ENCODE measurements around the gene LGALS8.
"Not testable (repeated sequence)": the region's sequence is repeated elsewhere in the genome, so short reads cannot be mapped to it uniquely, and the experiment has no call there.

The LGALS8 gene

GRCh38 chr1:236543065-236543669 lies 19.4 kb downstream of the LGALS8 start:
- DNase-seq = no peak

DNA sequence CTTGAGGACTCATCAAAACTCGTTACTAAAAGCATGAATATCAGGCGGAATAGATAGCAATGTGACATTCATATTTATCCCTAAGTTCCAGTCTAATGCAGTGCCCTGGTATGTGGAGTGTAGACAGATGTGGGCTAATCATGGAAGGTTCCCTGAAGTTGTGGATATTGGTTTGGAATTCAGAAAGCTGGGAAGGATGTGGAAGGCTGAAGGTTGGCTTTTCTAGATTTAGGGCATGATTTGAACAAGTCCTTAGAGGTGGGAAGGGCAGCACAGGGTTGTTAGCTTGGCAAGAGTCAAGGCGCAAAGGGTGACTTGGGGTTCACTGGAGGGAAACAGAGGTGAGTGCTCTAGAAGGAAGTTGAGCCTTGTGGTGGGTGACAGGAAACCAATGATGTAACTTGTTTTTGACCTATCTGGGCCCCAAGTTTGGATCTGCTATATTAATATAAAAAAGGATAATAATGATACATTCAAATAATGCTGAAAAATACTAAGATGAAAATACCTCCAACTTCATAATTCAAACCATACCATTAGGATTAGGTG lies 21.9 kb downstream of the LGALS8 start:
- no peak for DNase-seq

- DNase-seq = no peak
These were observed 24.7 kb downstream of the LGALS8 start for GRCh38 chr1:236548452-236548851.

DNA sequence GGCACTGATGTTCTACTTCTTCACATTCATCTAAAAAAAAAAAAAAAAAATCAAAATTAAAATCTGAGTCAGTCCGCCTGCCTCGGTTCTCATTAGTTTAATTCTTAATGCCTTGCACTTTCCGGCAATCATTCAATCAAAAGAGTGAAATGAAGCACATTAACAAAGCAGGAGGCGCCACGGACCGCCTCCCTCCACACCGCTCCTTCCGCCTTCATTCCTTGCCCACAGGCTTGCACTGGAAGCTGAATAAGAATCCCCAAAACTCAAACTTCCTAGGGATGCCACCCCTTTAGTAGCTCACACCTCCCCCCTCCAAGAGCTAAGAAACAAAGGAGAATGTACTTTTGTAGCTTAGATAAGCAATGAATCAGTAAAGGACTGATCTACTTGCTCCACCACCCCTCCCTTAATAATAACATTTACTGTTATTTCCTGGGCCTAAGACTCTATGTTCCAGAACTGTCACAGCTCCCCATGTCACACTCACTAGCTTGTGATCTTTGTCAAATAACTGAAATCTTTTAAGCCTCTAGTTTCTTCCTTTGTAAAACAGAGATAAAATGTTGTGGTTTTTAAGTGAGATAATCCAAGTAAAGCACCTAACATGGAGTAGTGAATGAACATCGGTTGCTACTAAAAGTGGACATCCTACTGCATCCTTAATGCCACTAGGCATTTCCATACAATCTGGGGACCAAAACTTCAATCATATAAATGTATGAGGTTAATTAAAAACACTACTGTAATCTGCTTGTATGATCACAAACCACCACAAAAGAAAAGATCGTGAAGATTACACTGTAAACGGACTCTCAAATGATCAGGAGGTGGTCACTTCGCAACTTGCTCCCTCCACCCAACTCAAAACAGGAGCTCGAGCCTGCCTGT lies 27.4 kb downstream of the LGALS8 start:
- no peak for DNase-seq

- no peak for DNase-seq
These were observed 28.3 kb downstream of the LGALS8 start for GRCh38 chr1:236552096-236552495.

DNA sequence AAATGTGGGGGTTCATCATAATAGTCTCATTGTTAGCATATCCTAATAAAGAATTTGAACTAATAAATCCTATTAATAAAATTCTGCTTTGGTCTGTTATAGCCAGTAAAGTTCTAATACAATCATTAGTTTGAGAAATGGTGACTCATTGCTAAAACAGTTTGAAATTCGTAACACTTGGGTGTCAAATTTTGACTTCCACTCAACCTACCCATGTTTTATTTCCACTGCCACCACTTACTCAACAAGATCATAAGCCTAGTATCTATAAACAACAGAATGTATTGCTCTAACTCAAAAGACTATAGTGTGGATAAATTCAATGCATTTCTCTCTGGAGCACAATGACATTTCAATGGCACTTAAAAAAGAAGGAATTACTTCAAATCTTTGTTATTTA lies 29.1 kb downstream of the LGALS8 start:
- no peak for DNase-seq

DNA sequence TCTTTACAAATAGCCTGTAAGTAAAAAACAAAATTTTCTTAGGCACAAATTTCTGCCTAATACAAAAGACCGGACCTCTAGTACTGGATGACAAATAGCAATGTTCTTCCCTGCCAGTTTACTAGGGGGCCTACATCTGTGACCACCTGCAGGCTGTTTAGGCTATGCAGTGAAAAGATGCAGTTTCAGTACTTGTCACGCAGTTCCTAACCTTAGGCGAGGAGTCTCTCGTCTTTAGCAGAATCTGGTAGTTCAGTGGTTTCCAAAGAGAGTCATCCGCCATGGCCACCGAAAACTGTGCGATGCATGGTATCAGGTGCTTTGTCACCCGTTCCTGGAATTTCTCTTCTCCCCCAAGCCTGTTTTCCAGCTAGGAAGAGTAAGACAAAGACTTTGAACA lies 29.6 kb downstream of the LGALS8 start:
- DNase-seq = no peak

DNA sequence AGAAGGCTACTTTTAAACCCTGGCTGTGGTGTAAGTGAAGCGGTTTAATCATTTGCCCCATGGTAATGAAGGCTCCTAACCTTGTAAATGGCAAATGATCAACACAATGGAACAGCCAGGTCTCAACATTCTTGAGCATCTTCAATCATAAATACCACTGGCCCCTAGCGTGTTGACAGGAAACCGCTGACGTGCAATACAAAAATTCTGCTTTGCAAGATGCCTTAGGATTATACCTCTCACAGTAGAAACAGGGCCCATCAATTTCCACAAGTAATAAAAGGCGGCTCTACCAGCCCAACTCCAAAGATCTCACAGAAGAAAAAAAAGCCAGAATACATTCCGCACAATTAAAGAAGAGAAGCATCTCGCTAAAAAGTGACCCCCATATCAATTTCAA lies 32.8 kb downstream of the LGALS8 start:
- DNase-seq = no peak

DNA sequence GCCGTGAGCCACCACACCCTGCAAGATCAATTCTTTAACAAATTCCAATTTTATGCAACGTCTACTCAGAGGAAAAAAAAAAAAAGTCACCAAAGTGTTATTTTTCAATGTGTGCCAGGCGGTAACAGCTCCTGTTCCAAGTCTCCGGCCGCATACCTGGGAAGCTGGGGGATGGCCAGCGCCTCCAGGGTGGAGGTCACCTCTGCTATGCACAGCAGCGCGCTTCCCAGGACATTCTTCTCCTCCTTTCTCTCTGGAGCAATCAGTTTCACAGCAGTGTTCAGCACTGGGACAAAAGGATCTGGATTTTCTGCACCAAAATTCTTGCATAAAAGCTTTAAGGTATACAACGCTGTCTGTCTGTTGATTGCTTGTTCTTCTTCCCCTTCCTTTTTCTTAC lies 34.3 kb downstream of the LGALS8 start:
- no peak for DNase-seq

DNA sequence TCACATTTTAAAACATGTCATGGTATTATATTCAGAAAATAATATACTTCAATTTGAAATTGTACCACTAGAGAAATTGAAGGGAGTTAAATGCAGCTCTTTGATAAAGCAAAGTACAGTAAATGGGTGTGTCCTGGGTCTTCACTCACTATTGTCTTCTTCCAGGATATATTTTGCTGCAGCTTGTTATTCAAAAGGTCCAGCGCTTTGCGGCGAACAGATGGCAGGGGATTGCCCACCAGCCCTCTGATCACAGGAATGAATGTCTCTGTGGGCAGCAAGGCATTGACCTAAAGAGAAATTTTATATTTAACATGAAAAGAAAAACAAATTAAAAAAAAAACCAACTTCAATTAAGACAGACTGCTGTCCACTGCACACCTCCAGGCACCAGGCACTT lies 35.1 kb downstream of the LGALS8 start:
- DNase-seq = no peak

DNA sequence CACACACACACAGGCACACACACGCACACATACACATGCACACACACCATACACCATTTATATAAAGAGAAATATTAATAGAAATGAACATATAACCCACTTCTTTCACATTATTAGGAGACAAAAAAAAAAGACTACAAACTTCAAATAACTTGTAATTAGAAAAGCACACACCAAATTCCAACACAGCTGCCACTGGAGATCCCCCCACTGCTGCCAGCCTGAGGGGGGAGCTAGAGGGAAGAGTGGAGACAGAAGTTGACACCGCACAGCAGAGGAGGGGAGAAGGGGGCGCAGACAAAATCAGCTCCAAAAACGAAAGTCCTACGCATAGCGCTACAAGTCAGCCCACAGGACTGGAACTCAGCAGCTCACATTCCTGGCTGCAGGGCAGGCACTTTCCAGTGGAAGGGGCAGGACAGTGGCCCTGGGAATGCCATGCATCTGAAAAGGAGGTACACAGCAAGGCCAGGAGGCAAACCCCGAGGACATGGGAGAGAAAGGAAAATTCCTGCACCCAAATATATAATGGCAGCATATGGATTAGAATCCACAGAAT lies 36.5 kb downstream of the LGALS8 start:
- no peak for DNase-seq

DNA sequence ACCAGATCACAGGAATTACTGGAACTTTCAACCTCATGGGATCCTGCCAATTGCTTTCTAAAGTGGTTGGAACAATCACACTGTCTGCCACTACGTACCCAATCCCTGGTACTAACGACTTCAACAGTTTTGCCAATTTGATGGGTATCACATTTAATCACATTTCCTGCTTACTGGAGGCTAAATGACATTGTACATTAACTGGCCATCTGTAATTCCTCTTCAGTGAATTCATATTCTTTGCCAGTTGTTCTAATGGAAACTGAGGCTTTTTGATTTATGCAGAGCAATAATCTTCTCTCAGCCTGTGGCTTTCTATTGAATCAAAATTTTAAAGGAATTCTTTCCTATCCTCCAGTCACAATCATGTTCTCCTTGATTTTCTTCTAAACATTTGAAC lies 38.2 kb downstream of the LGALS8 start:
- DNase-seq = no peak

DNA sequence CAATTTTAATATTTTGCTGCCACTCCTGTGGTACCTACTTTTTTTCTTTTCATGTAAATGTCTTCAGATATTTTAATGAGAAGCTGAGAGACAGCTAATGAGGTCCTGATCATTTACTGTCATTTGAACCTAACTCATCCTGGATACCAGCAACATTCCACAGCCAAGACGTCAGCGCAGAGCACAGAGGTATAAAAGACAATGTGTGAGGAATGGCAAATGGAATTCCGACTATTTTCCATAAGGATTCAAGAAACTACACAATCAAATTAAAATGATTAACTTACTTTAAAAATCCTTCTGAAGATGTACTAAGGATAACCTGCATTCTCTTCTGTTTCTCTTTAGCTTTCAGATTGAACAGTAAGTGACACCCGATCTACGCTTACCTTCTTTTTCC lies 41.7 kb downstream of the LGALS8 start:
- DNase-seq = no peak

- DNase-seq = no peak
These were observed 44.6 kb downstream of the LGALS8 start for GRCh38 chr1:236568285-236568894.

DNA sequence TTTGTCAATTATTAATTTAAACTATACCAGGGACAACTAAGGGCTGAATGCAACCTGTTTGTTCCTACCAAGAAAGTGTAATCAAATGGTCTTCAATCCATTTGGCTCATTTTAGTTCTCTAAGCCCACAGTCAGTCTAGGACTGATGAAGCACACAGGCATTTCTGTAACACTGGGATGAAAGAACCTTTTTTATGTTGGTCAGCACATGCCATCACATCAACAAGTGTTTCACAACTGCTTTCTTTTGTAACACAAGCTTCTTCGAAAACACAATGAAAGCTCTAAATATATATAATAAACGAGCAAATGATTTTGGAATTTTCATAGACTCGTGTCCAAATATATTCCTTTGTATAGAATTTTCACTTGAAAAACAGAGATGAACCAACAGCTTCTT lies 51.7 kb downstream of the LGALS8 start:
- no peak for DNase-seq

- DNase-seq = no peak
These were observed 52.2 kb downstream of the LGALS8 start for GRCh38 chr1:236576004-236576403.

DNA sequence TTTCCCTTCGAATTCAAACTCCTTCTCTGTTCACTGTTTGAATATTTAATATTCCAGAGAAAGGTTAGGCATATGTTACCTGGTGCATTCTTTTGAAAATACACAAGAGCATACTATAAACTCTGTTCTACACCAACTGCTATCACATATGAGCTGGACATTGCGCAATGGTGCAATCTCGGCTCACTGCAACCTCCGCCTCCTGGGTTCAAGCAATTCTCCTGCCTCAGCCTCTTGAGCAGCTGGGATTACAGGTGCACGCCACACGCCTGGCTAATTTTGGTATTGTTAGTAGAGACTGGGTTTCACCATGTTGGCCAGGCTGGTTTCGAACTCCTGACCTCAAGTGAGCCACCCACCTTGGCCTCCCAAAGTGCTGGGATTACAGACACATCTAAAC lies 53.3 kb downstream of the LGALS8 start:
- DNase-seq = not testable (repeated sequence)

DNA sequence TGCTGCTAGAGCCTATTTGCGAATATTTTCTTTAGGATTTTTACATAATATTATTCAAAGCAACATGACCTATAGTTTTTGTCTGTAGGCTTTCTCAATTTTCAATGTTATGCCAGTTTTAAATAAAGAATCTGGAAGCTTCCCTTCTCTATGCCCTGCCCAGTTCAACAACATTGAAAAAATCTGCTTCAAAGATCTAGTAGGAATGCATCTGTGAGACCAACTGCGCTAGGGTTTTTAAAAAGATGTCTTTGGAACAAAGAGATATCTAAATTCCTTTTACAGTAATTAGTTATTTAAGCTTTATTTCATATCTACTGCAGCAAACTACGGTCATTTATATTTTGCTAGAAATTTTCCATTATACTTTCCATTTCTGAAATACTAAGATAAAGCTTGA lies 54.9 kb downstream of the LGALS8 start:
- DNase-seq = no peak

- DNase-seq = not testable (repeated sequence)
These were observed 56.6 kb downstream of the LGALS8 start for GRCh38 chr1:236580404-236580803.

GRCh38 chr1:236581528-236581927 lies 57.7 kb downstream of the LGALS8 start:
- DNase-seq = no peak

DNA sequence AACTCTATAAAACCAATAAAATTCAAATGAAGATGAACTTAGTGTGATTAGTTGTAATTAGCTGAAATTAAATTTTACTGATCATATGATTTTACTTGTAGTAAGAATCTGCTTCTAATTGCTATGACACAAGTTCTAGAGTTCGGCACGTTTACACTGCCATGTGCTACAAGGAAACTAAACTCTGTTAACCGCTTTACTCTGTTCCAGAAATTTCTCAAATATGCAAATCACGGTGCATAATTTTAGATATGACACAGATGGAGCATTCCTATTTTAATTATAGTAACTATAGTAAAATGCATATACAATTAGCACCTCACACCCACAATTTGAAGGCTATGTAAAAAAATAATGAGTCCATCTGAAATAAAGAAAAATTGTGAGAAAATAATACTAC lies 65.7 kb downstream of the LGALS8 start:
- no peak for DNase-seq

- DNase-seq = no peak
These were observed 66.9 kb downstream of the LGALS8 start for GRCh38 chr1:236590553-236591150.

DNA sequence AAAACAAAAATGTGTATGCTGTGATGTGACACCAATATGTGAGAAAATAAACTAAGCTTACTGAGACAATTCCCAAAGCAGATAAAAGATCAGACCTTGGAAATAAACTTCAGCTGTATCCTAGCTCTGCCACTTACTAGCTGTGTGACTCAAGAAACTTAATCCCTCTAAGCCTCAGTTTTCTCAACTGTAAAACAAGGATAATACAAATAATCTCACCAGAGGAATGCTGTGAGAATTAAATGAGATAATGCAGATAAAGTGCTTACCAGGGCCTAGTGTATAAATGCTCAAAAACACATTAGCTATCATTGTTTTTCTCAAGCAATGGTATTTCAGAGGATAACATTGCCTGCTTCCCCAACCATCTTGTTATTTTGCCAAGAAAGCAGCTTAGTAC lies 78.4 kb downstream of the LGALS8 start:
- DNase-seq = no peak

All from stimulated activated CD8-positive, alpha-beta memory T cell treated with anti-CD3 and anti-CD28 coated beads, Interleukin-4, amount 100 ng/mL, for 48 hours (primary cell).